ENCODE measurements around the gene HECA.

DNA sequence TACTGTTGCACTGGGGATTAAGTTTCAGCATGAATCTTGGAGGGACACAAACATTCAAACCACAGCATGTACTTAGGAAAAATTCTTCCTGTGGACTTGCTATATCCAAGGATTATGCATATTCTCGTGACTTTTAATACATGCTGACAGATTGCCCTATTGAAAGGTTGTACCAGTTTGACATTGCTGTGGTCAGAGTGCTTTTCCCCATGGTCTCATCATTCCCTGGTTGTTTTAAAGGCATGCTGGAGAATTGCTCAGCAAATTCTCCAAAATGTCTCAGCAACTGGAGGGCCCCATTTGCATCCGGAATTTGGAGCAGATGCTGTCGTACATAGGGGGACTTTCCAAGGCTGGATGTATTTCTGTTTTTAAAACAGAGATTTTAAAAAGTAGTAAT lies 7.4 kb downstream of the HECA start:
- TF ChIP-seq GATA2 (IDR thresholded peaks at IDR 0.05; ENCODE audit: low read depth, low read length) (no peak), GATA3 (IDR thresholded peaks at IDR 0.05; ENCODE audit: low read depth, low read length) (no peak)

Data from SH-SY5Y (cell line).